Gastrocnemius medialis (tissue), 4 donors: ENCODE measurements around the gene HOXB5. TPM values are rescaled to one million over a fixed set of nuclear protein-coding genes. Genes with fewer than 3 reads are reported as not detected.

Experiments used
- ATAC-seq, 2 donors: fragments of 150-250 bp; one replicate each; pipeline ENCODE4 v1.9.1; 2016
- DNase-seq, 2 donors: peaks; one replicate each; pipeline ENCODE4 v3.0.0-alpha.2; 2019
- H3K27ac ChIP-seq, 4 donors: fragments of 200-600 bp; sonication (generic); 1 replicate in 1 of 4; 2 replicates in 3 of 4; pipeline ENCODE4 v1.5.1; 2016 to 2018; ENCODE audit warnings: mild to moderate bottlenecking in 2 of 4, moderate library complexity in 1 of 4
- H3K27me3 ChIP-seq, 3 donors: fragments of 200-600 bp; sonication (generic) in 2 of 3; 1 replicate in 1 of 3; 2 replicates in 2 of 3; pipeline versions ENCODE4 v1.5.1 to v1.6.0; 2016 to 2019; ENCODE audit warnings: mild to moderate bottlenecking in 1 of 3, moderate library complexity in 1 of 3
- H3K36me3 ChIP-seq, 2 donors: fragments of 200-600 bp; sonication (generic) in 1 of 2; one replicate each; pipeline ENCODE4 v1.5.1; 2017 to 2018
- H3K4me1 ChIP-seq, 2 donors: fragments of 200-600 bp; sonication (generic) in 1 of 2; one replicate each; pipeline ENCODE4 v1.5.1; 2016 to 2017; ENCODE audit warnings: mild to moderate bottlenecking in 2 of 2
- H3K4me3 ChIP-seq, 4 donors: fragments of 200-600 bp; sonication (generic) in 3 of 4; 1 replicate in 1 of 4; 2 replicates in 3 of 4; pipeline ENCODE4 v1.5.1; 2016 to 2019; ENCODE audit warnings: mild to moderate bottlenecking in 2 of 4
- H3K9me3 ChIP-seq, 3 donors: fragments of 200-600 bp; sonication (generic) in 2 of 3; 1 replicate in 1 of 3; 2 replicates in 2 of 3; pipeline ENCODE4 v1.5.1; 2016 to 2019
- POLR2A ChIP-seq, 2 donors: fragments of 450-650 bp; IDR thresholded peaks; one replicate each; pipeline ENCODE4 v1.6.1; 2017; ENCODE audit warnings: antibody characterized with exemption in 2 of 2, mild to moderate bottlenecking in 2 of 2, moderate library complexity in 2 of 2
- in situ Hi-C, 4 donors: fragments of 200-750 bp; cut with MboI; loops; one replicate each; pipeline versions ENCODE4 v1.15.0 to v1.8.0; 2017; ENCODE audit warnings: low sequenced_read_pairs in 4 of 4
- intact Hi-C: fragments of 100-400 bp; cut with DNase I; formaldehyde crosslinking; loops from one replicate; pipeline ENCODE4 v1.15.1; 2023; ENCODE audit warnings: low total_unique reads
- total RNA-seq, 4 donors: library from RNA; depleted of rRNA; stranded (reverse); fragments of >200 nt; gene quantifications; one replicate each; pipeline versions ENCODE4 v1.1.0 to v1.2.3, GENCODE V29; 2016
- TF ChIP-seq, protein P1 (sequence below), 5 experiments: fragments of 450-650 bp in 3 of 5; fragments of 200-600 bp in 2 of 5; sonication (generic) in 2 of 5; IDR thresholded peaks in 4 of 5; conservative IDR thresholded peaks in 1 of 5; 1 replicate in 4 of 5; 2 replicates in 1 of 5; pipeline ENCODE4 v1.5.1; 2016 to 2019; ENCODE audit warnings: antibody characterized with exemption in 5 of 5, mild to moderate bottlenecking in 3 of 5, moderate library complexity in 3 of 5

Gene HOXB5
- total RNA-seq, 4 donors from 2014 or later = not detected

DNA sequence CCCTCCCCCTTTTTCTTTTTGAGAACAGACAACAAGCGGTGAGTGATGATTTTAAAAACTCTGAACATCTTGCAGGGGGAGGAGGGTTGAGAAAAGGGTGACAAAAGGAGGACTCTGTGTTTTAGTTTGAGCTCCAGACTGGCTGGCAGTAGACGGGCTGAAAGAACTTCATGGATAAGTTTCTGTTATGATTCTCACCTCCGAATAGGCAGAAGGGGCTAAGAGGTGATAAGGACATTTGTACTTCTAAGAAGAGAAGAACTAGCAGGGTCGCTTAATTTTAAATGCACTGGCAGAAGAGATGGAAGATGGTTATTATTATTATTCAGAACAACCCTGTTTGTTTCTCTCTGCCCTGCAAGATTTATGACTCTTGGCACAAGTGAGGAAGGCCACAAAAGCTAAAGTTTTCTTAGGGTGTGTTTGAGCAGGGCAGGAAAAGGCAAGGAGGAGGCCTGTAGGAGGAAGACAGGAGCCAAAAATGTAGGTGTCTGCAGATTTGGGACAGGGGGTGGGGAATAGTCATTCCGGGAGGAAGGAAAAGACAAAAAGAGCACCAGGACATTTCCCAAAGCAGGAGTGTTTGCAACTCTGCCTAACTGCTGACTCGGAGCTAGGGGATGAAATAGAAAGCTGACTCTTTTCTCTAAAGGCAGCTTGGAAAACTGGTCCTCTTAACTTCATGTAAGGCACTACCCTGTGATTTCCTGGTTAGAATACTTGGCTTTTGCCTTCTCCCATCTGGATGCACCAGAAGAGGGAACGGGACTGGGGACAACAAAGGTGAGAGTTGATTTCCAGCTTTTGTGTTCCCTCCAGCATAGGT, 36.8 kb downstream of the HOXB5 start:
- Histone ChIP-seq H3K4me1 (peaks cover 6 to 19% of the 10 kb centered on the region in 2 donors), H3K27me3 (peaks cover 9 to 22% (median 16%) of the 10 kb centered on the region in 3 donors), H3K36me3 (no peaks in the 10 kb centered on the region), H3K9me3 (no peaks in the 10 kb centered on the region), H3K4me3 (no peak overlapping the region), H3K27ac (no peak overlapping the region)
- DNase-seq (no peak), ATAC-seq (no peak)
- intact Hi-C loops (no loop called here), in situ Hi-C loops (no loop called here)
- no peak for TF ChIP-seq POLR2A (IDR thresholded peaks at IDR 0.05)
- TF ChIP-seq, protein P1, sequence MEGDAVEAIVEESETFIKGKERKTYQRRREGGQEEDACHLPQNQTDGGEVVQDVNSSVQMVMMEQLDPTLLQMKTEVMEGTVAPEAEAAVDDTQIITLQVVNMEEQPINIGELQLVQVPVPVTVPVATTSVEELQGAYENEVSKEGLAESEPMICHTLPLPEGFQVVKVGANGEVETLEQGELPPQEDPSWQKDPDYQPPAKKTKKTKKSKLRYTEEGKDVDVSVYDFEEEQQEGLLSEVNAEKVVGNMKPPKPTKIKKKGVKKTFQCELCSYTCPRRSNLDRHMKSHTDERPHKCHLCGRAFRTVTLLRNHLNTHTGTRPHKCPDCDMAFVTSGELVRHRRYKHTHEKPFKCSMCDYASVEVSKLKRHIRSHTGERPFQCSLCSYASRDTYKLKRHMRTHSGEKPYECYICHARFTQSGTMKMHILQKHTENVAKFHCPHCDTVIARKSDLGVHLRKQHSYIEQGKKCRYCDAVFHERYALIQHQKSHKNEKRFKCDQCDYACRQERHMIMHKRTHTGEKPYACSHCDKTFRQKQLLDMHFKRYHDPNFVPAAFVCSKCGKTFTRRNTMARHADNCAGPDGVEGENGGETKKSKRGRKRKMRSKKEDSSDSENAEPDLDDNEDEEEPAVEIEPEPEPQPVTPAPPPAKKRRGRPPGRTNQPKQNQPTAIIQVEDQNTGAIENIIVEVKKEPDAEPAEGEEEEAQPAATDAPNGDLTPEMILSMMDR (IDR thresholded peaks at IDR 0.05 in 4 of 5, conservative IDR thresholded peaks at IDR 0.05 in 1 of 5) = no peak

DNA sequence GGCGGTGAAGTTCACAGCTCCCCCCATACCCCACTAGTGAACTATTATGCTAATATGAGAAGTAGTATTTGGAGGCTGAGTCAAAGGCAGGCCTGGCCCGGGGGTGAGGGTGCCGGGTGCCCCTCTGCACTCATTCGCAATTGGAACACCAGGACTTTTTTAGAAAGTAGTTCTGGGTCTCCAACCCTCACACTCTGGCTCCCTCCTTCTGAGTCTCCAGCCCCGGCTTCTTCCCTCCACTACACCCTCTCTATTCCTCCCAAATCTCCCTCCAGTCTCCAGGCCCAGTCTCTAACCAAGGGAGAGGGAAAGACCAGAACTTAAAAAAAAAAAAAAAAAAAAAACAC, 37.4 kb downstream of the HOXB5 start:
- in situ Hi-C loops (no loop called here), intact Hi-C loops (no loop called here)
- no peak for TF ChIP-seq POLR2A (IDR thresholded peaks at IDR 0.05)
- TF ChIP-seq, protein P1 (IDR thresholded peaks at IDR 0.05 in 4 of 5, conservative IDR thresholded peaks at IDR 0.05 in 1 of 5) = no peak
- Histone ChIP-seq H3K36me3 (no peaks in the 10 kb centered on the region), H3K27ac (no peak overlapping the region), H3K9me3 (no peaks in the 10 kb centered on the region), H3K4me1 (peaks cover 6 to 19% of the 10 kb centered on the region in 2 donors), H3K27me3 (peaks cover 11 to 25% (median 16%) of the 10 kb centered on the region in 3 donors), H3K4me3 (no peak overlapping the region)
- ATAC-seq (no peak), DNase-seq (no peak)

DNA sequence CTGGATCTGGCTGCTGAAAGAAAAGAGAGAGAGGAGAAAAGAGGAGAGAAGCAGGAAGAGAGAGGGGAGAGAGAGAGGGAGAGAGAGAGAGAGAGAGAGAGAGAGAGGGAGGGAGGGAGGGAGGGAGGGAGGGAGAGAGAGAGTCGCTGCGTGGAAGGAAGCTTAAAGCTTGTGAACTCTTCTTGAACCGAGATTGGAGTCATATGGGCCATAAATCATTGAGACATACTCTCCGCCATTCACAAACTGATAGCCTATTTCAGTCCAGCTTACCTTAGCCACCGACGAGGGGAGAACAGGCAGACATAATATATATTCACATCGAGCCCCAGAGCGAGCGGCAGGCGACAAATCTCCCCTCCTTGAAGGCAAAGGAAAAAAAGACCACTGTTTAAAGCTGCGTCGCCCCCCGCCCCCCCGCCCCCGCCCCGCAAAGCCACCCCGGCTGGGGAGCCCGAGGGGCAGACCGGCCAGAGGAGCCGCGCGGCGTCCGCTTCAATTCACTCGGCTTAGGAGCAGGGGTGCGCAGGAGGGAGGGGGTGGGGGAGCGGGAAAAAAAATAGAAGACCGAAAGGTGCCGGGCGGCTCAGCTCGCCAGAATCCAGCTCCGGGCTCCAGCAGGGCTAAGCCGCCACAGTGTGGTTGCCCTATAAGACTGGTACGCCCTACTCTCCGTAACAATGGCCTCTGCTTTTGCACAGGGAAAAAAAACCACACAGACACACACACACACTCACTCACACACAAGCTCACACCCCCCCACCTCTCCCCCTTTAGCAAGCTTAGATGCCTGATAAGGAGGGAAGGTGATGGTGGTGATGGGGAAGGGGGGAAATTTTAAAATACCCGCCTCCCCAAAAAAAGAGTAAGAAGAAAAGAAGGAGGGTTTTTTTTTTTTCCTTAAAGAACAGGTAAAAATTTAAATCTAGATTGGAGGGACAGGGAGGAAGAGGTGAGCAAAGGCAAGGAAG, 38.0 kb downstream of the HOXB5 start:
- intact Hi-C loops = no loop called here

DNA sequence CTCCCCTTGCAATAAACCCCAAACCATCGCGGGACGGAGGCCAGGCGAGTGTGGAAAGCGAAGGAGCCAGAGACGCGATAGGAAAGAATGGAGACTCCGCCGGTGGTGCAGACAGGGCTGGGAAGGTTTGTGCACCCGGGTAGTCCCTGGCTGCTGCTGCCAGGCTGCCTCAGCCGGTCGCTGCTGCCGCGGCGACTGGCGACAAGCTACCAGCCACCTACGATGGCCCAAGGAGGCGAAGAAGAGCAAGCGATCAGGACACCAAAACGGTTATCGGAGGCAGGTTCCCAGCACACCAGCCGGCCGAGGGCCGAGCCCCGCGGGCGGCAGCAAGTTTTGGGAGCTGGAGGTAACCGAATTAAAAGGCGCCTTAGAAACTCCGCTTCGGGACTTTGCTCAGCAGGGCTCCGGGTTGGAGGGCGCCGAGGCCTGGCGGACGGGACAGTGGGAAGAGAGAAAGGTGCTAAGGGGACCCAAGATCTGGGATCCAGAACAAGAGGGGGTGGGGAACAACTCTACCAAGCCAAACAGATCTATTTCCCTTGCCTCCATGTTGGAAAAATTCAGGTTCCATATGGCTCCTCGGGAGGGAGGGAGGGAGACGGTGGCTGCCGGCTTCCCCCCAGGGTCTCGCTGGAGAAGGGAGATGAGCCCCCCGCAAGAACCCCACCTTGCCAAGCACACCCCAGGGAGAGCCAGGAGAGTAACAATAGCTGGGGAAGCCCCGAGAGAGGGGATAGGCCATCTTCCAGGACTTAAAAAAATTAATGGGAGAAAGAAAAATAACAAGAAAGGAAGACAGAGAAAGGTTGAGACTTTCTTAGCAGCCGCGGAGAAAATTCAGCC, 38.9 kb downstream of the HOXB5 start:
- Histone ChIP-seq H3K9me3 (no peaks in the 10 kb centered on the region), H3K4me3 (peak overlapping the region; percentile 50 to 56 (median 54)), H3K27ac (peak overlapping the region; percentile 75 to 86 (median 80)), H3K36me3 (no peaks in the 10 kb centered on the region), H3K27me3 (peaks cover 15 to 25% (median 16%) of the 10 kb centered on the region in 3 donors), H3K4me1 (peaks cover 6 to 19% of the 10 kb centered on the region in 2 donors)
- in situ Hi-C loops (no loop called here), intact Hi-C loops (no loop called here)
- TF ChIP-seq POLR2A (IDR thresholded peaks at IDR 0.05) = no peak
- TF ChIP-seq, protein P1 (IDR thresholded peaks at IDR 0.05 in 4 of 5, conservative IDR thresholded peaks at IDR 0.05 in 1 of 5) = no peak
- ATAC-seq (peak; percentile 36 to 56), DNase-seq (no peak)

More for the DNA sequence above, 38.0 kb downstream of the HOXB5 start:
- H3K9me3 ChIP-seq = no peaks in the 10 kb centered on the region
- H3K36me3 ChIP-seq = no peaks in the 10 kb centered on the region
- peaks cover 12 to 25% (median 16%) of the 10 kb centered on the region in 3 donors for H3K27me3 ChIP-seq
- peaks cover 6 to 19% of the 10 kb centered on the region in 2 donors for H3K4me1 ChIP-seq
- DNase-seq (no peak), ATAC-seq (peak; percentile 81 to 83)
- TF ChIP-seq POLR2A (IDR thresholded peaks at IDR 0.05) = no peak
- peak overlapping the region; percentile 50 to 56 (median 54) for H3K4me3 ChIP-seq
- in situ Hi-C loops = no loop called here
- H3K27ac ChIP-seq = peak overlapping the region; percentile 75 to 86 (median 80)
